T follicular helper cell (primary cell): ENCODE results near the gene RPL19.

Experiments
- DNase-seq: peaks from one replicate; pipeline ENCODE4 v3.0.0-alpha.2; 2020; ENCODE audit warnings: low read depth

Gene RPL19

GRCh38 chr17:39173080-39173479, 27.0 kb upstream of the RPL19 start:
- DNase-seq: no peak

- DNase-seq: no peak
Measured at GRCh38 chr17:39173526-39174274, 26.4 kb upstream of the RPL19 start.

- DNase-seq: peak; percentile 67
Measured at GRCh38 chr17:39174920-39175694, 25.0 kb upstream of the RPL19 start.

- DNase-seq: no peak
Measured at GRCh38 chr17:39175695-39176093, 24.4 kb upstream of the RPL19 start.

- DNase-seq: no peak
Measured at GRCh38 chr17:39177256-39177655, 22.8 kb upstream of the RPL19 start.

GRCh38 chr17:39178536-39178935, 21.5 kb upstream of the RPL19 start:
- DNase-seq: no peak

GRCh38 chr17:39181303-39181702, 18.8 kb upstream of the RPL19 start:
- DNase-seq: no peak

- no peak for DNase-seq
Measured at GRCh38 chr17:39183045-39183444, 17.0 kb upstream of the RPL19 start.

- no peak for DNase-seq
Measured at GRCh38 chr17:39183720-39184119, 16.4 kb upstream of the RPL19 start.

- no peak for DNase-seq
Measured at GRCh38 chr17:39186481-39187002, 13.5 kb upstream of the RPL19 start.

- no peak for DNase-seq
Measured at GRCh38 chr17:39187152-39187830, 12.8 kb upstream of the RPL19 start.

GRCh38 chr17:39191750-39192510, 8.2 kb upstream of the RPL19 start:
- no peak for DNase-seq

GRCh38 chr17:39192901-39193300, 7.2 kb upstream of the RPL19 start:
- DNase-seq: no peak

GRCh38 chr17:39193346-39193745, 6.7 kb upstream of the RPL19 start:
- DNase-seq: no peak

- no peak for DNase-seq
Measured at GRCh38 chr17:39194089-39194984, 5.7 kb upstream of the RPL19 start.

GRCh38 chr17:39194985-39195524, 5.0 kb upstream of the RPL19 start:
- no peak for DNase-seq

- no peak for DNase-seq
Measured at GRCh38 chr17:39195568-39196160, 4.4 kb upstream of the RPL19 start.

GRCh38 chr17:39196241-39196807, 3.8 kb upstream of the RPL19 start:
- no peak for DNase-seq

GRCh38 chr17:39196808-39197291, 3.2 kb upstream of the RPL19 start:
- DNase-seq: no peak
